ENCODE results near the gene SERPINA3. TPM values are rescaled to one million over a fixed set of nuclear protein-coding genes. Genes with fewer than 3 reads are reported as not detected.

SERPINA3 gene
- total RNA-seq, 2 experiments from 2014 or later = not detected

- CTCF ChIA-PET = interaction anchor here (0.6 kb wide), 1 partner anchor 10 kb away, joined by 4 read pairs; no protein-coding TSS in a partner anchor
- H3K9me3 Mint-ChIP-seq = peaks cover 27% of the 10 kb centered on the region
- no peaks in the 10 kb centered on the region for H3K27me3 Mint-ChIP-seq (ENCODE audit: low read depth)
- DNase-seq = no peak
- no peak overlapping the region for H3K27ac Mint-ChIP-seq
- no peak overlapping the region for H3K4me3 Mint-ChIP-seq
- H3K36me3 Mint-ChIP-seq (ENCODE audit: low read depth) = no peaks in the 10 kb centered on the region
- intact Hi-C loops (cut with micrococcal nuclease) = no loop called here
- no peaks in the 10 kb centered on the region for H3K4me1 Mint-ChIP-seq (ENCODE audit: low read depth)
These were observed 8.4 kb downstream of the SERPINA3 start for GRCh38 chr14:94620597-94620996.

GRCh38 chr14:94621358-94622134, 9.4 kb downstream of the SERPINA3 start:
- CTCF ChIA-PET = no interaction called here
- no peaks in the 10 kb centered on the region for H3K27me3 Mint-ChIP-seq (ENCODE audit: low read depth)
- H3K4me1 Mint-ChIP-seq (ENCODE audit: low read depth) = no peaks in the 10 kb centered on the region
- H3K4me3 Mint-ChIP-seq = no peak overlapping the region
- H3K27ac Mint-ChIP-seq = no peak overlapping the region
- no peaks in the 10 kb centered on the region for H3K36me3 Mint-ChIP-seq (ENCODE audit: low read depth)
- no peak for DNase-seq
- peaks cover 26% of the 10 kb centered on the region for H3K9me3 Mint-ChIP-seq
- intact Hi-C loops (cut with micrococcal nuclease) = no loop called here

- Mint-ChIP-seq H3K27ac (no peak overlapping the region), H3K27me3 (ENCODE audit: low read depth) (no peaks in the 10 kb centered on the region), H3K9me3 (peaks cover 16% of the 10 kb centered on the region), H3K4me1 (ENCODE audit: low read depth) (no peaks in the 10 kb centered on the region), H3K4me3 (no peak overlapping the region), H3K36me3 (ENCODE audit: low read depth) (no peaks in the 10 kb centered on the region)
- CTCF ChIA-PET = no interaction called here
- intact Hi-C loops (cut with micrococcal nuclease) = no loop called here
- DNase-seq = no peak
These were observed 10.6 kb downstream of the SERPINA3 start for GRCh38 chr14:94622653-94623421.

GRCh38 chr14:94623422-94623809, 11.2 kb downstream of the SERPINA3 start:
- Mint-ChIP-seq H3K27ac (no peak overlapping the region), H3K27me3 (ENCODE audit: low read depth) (no peaks in the 10 kb centered on the region)

GRCh38 chr14:94623856-94624499, 11.8 kb downstream of the SERPINA3 start:
- CTCF ChIA-PET = no interaction called here
- H3K27me3 Mint-ChIP-seq (ENCODE audit: low read depth) = peaks cover under 1% of the 10 kb centered on the region
- no peaks in the 10 kb centered on the region for H3K4me1 Mint-ChIP-seq (ENCODE audit: low read depth)

More at GRCh38 chr14:94623422-94623809, 11.2 kb downstream of the SERPINA3 start:
- no peak for DNase-seq
- intact Hi-C loops (cut with micrococcal nuclease) = no loop called here
- CTCF ChIA-PET = no interaction called here
- H3K9me3 Mint-ChIP-seq = peaks cover 13% of the 10 kb centered on the region
- no peaks in the 10 kb centered on the region for H3K36me3 Mint-ChIP-seq (ENCODE audit: low read depth)
- H3K4me1 Mint-ChIP-seq (ENCODE audit: low read depth) = no peaks in the 10 kb centered on the region
- H3K4me3 Mint-ChIP-seq = no peak overlapping the region

GRCh38 chr14:94624537-94625352, 12.6 kb downstream of the SERPINA3 start:
- CTCF ChIA-PET = no interaction called here
- H3K27ac Mint-ChIP-seq = no peak overlapping the region
- H3K4me3 Mint-ChIP-seq = no peak overlapping the region
- H3K4me1 Mint-ChIP-seq (ENCODE audit: low read depth) = no peaks in the 10 kb centered on the region
- intact Hi-C loops (cut with micrococcal nuclease) = no loop called here
- no peak for DNase-seq
- H3K27me3 Mint-ChIP-seq (ENCODE audit: low read depth) = peaks cover 2% of the 10 kb centered on the region
- no peaks in the 10 kb centered on the region for H3K36me3 Mint-ChIP-seq (ENCODE audit: low read depth)
- H3K9me3 Mint-ChIP-seq = peaks cover 3% of the 10 kb centered on the region

More at GRCh38 chr14:94623856-94624499, 11.8 kb downstream of the SERPINA3 start:
- Mint-ChIP-seq H3K27ac (no peak overlapping the region), H3K36me3 (ENCODE audit: low read depth) (no peaks in the 10 kb centered on the region), H3K9me3 (peaks cover 7% of the 10 kb centered on the region), H3K4me3 (no peak overlapping the region)
- DNase-seq = no peak
- intact Hi-C loops (cut with micrococcal nuclease) = no loop called here

DNA sequence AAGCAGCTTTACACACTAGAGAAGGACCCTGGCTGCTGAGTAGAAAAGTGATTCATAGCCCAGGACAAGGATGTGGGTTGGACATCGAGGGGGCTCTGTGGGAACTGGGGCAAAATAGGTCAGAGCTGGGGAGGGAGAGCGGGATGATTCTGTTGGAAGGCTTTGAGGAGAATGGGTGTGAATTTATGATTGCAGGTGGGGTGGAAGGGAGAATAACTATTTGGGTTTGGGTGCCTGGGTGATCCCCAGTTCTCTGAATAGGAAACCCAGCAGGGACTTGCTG, 13.1 kb downstream of the SERPINA3 start:
- CTCF ChIA-PET = no interaction called here
- DNase-seq = no peak
- no peak overlapping the region for H3K27ac Mint-ChIP-seq
- no peaks in the 10 kb centered on the region for H3K4me1 Mint-ChIP-seq (ENCODE audit: low read depth)
- H3K27me3 Mint-ChIP-seq (ENCODE audit: low read depth) = peaks cover 2% of the 10 kb centered on the region
- H3K4me3 Mint-ChIP-seq = no peak overlapping the region
- H3K9me3 Mint-ChIP-seq = no peaks in the 10 kb centered on the region
- intact Hi-C loops (cut with micrococcal nuclease) = no loop called here
- H3K36me3 Mint-ChIP-seq (ENCODE audit: low read depth) = no peaks in the 10 kb centered on the region

DNA sequence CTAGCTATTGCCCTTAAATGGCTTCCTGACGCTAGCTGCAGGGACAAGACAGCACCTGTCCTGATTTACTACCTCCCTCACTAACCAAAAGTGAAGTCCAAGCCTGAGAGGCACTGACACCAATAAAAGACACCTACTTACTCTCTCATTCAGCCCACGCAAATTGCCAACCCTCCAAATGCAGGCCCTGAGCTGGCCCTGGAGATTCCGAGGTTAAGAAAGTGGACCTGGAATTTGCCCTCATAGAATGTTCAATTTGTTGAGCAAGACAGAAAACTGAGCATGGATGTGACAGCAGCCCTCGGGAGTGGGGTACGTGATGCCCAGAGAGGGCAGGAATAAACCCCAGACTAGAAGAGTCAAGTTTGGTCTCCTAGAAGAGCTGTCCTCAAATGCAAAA, 16.4 kb downstream of the SERPINA3 start:
- CTCF ChIA-PET = no interaction called here
- Mint-ChIP-seq H3K9me3 (no peaks in the 10 kb centered on the region), H3K36me3 (ENCODE audit: low read depth) (no peaks in the 10 kb centered on the region), H3K4me1 (ENCODE audit: low read depth) (no peaks in the 10 kb centered on the region), H3K27ac (no peak overlapping the region), H3K27me3 (ENCODE audit: low read depth) (peaks cover 11% of the 10 kb centered on the region), H3K4me3 (no peak overlapping the region)
- DNase-seq = no peak
- intact Hi-C loops (cut with micrococcal nuclease) = no loop called here

- intact Hi-C loops (cut with micrococcal nuclease) = no loop called here
- CTCF ChIA-PET = no interaction called here
- Mint-ChIP-seq H3K4me3 (no peak overlapping the region), H3K27me3 (ENCODE audit: low read depth) (peaks cover 11% of the 10 kb centered on the region), H3K27ac (no peak overlapping the region), H3K9me3 (no peaks in the 10 kb centered on the region), H3K4me1 (ENCODE audit: low read depth) (no peaks in the 10 kb centered on the region), H3K36me3 (ENCODE audit: low read depth) (no peaks in the 10 kb centered on the region)
- DNase-seq = no peak
These were observed 18.2 kb downstream of the SERPINA3 start for GRCh38 chr14:94630396-94630795.

DNA sequence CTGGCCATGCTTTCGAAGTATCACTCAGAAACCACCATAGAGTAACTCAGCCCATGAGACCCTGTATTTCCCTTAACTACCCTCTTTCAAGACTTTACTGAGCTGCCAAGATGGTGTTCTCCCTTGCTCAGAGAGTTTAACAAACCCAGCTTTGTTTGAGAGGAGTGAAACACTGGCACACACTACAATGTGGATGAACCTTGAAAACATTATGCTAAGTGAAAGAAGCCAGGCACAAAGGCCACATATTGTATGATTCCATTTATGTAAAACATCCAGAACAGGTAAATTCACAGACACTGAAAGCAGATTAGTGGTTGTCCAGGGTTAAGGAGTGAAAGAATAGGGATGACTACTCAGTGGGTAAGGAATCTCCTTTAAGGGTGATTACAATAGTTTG, 18.9 kb downstream of the SERPINA3 start:
- Mint-ChIP-seq H3K4me3 (no peak overlapping the region), H3K27ac (no peak overlapping the region), H3K36me3 (ENCODE audit: low read depth) (no peaks in the 10 kb centered on the region), H3K27me3 (ENCODE audit: low read depth) (peaks cover 11% of the 10 kb centered on the region), H3K4me1 (ENCODE audit: low read depth) (no peaks in the 10 kb centered on the region), H3K9me3 (no peaks in the 10 kb centered on the region)
- CTCF ChIA-PET = no interaction called here
- no peak for DNase-seq
- intact Hi-C loops (cut with micrococcal nuclease) = no loop called here

- Mint-ChIP-seq H3K9me3 (no peaks in the 10 kb centered on the region), H3K4me3 (no peak overlapping the region), H3K27ac (no peak overlapping the region), H3K4me1 (ENCODE audit: low read depth) (no peaks in the 10 kb centered on the region), H3K27me3 (ENCODE audit: low read depth) (peaks cover 11% of the 10 kb centered on the region), H3K36me3 (ENCODE audit: low read depth) (no peaks in the 10 kb centered on the region)
- CTCF ChIA-PET = no interaction called here
- intact Hi-C loops (cut with micrococcal nuclease) = no loop called here
- no peak for DNase-seq
These were observed 19.5 kb downstream of the SERPINA3 start for GRCh38 chr14:94631536-94632304.

- Mint-ChIP-seq H3K27me3 (ENCODE audit: low read depth) (peaks cover 11% of the 10 kb centered on the region), H3K4me1 (ENCODE audit: low read depth) (no peaks in the 10 kb centered on the region), H3K4me3 (no peak overlapping the region), H3K36me3 (ENCODE audit: low read depth) (no peaks in the 10 kb centered on the region), H3K27ac (no peak overlapping the region), H3K9me3 (no peaks in the 10 kb centered on the region)
- CTCF ChIA-PET = no interaction called here
- DNase-seq = no peak
- intact Hi-C loops (cut with micrococcal nuclease) = no loop called here
These were observed 20.1 kb downstream of the SERPINA3 start for GRCh38 chr14:94632305-94632590.

Measured in activated naive CD4-positive, alpha-beta T cell treated with anti-CD3 and anti-CD28 coated beads for 36 hours (primary cell).